ENCODE data around the gene SCARF2.

GRCh38 chr22:20430101-20430719 lies 7.4 kb downstream of the SCARF2 start:
- TF ChIP-seq, protein P1, sequence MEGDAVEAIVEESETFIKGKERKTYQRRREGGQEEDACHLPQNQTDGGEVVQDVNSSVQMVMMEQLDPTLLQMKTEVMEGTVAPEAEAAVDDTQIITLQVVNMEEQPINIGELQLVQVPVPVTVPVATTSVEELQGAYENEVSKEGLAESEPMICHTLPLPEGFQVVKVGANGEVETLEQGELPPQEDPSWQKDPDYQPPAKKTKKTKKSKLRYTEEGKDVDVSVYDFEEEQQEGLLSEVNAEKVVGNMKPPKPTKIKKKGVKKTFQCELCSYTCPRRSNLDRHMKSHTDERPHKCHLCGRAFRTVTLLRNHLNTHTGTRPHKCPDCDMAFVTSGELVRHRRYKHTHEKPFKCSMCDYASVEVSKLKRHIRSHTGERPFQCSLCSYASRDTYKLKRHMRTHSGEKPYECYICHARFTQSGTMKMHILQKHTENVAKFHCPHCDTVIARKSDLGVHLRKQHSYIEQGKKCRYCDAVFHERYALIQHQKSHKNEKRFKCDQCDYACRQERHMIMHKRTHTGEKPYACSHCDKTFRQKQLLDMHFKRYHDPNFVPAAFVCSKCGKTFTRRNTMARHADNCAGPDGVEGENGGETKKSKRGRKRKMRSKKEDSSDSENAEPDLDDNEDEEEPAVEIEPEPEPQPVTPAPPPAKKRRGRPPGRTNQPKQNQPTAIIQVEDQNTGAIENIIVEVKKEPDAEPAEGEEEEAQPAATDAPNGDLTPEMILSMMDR (IDR thresholded peaks at IDR 0.05 in 8 of 11, conservative IDR thresholded peaks at IDR 0.05 in 3 of 11), result no peak
- TF ChIP-seq POLR2AphosphoS5 (IDR thresholded peaks at IDR 0.05), result no peak

Data from spleen (tissue), 7 donors.